Erythroblast (primary cell): Measurements from ENCODE around the gene HEXIM2.

ENCODE experiments used
- GATA1 ChIP-seq: IDR thresholded peaks from 2 replicates; pipeline ENCODE4 v1.6.1; 2011; ENCODE audit warnings: low read depth, mild to moderate bottlenecking, control low read depth, low read length, moderate library complexity
- POLR2A ChIP-seq: IDR thresholded peaks from 2 replicates; pipeline ENCODE4 v1.6.1; 2011; ENCODE audit warnings: mild to moderate bottlenecking, low read length

- TF ChIP-seq POLR2A (no peak), GATA1 (no peak)
These were observed 24.7 kb upstream of the HEXIM2 start for GRCh38 chr17:45136846-45137560.
